Hypothalamus (tissue), 51 donors: Measurements from ENCODE around the gene LRP1B.
A peak's percentile ranks its signal among the peaks of the same experiment; 100 is the strongest.

Experiments
- DNase-seq, 51 donors: peaks; one replicate each; lab custom pipeline; 2025; lab: John Stamatoyannopoulos, UW

LRP1B gene

GRCh38 chr2:141610564-141611175, 520.1 kb downstream of the LRP1B start:
- no peak for DNase-seq

DNA sequence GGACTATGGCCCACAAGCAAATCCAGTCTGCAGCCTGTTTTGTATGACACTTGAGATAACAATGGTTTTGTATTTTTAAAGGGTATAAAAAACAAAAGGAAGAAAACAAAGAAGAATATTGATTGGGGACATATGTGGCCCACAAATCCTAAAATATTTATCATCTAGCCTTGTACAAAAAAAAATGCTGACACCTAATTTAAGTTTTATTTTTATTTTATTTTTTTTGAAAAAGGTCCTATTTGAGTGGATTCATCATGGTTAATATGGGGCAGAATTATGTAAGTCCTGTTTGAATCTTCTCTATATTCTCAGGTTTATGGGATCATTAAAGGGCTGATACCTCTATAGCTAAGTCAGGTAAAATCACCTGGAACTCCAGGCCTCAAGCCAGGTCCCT, 525.7 kb downstream of the LRP1B start:
- DNase-seq = no peak

DNA sequence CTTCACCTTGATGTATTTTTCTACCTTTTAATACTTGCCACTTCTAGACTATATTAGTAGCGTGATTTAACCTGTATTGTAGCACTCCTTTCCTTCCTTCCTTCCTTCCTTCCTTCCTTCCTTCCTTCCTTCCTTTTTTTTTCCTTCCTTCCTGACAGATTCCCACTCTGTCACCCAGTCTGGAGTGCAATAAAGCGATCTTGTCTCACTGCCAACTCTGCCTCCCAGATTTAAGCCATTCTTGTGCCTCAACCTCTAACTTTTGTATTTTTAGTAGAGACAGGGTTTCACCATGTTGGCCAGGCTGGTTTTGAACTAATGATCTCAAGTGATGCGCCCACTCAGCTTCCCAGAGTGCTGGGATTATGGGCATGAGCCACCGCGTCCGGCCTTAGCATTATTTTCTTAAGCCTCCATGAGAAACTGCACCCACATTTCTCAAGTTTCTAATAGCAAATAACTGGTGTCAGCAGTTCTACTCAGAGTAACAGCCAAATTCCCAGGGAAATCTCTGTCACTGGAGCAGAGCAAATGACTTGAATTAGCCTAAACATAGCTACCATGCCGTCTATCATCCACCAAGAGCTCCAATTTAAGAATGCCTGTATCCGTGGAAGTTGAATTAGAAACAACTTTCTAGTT, 529.2 kb downstream of the LRP1B start:
- DNase-seq = no peak

DNA sequence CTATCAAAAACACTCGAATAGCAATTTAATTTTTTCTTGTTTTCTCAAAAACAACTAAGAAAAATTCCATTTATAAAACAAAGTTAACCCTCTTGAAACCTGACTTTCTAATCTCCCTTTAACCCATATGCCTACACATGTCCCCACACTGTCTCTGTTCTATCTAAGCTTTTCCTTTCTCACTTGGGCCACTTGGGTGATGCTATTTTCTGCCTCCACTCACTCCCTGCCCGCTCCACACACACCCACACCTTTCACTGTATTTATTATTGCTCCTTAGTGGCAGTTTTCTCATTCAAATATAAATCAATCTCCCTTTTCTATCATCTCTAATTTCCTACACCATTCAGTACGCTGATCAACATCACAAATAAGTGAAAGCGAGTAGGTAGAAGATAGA, 531.1 kb downstream of the LRP1B start:
- no peak for DNase-seq

DNA sequence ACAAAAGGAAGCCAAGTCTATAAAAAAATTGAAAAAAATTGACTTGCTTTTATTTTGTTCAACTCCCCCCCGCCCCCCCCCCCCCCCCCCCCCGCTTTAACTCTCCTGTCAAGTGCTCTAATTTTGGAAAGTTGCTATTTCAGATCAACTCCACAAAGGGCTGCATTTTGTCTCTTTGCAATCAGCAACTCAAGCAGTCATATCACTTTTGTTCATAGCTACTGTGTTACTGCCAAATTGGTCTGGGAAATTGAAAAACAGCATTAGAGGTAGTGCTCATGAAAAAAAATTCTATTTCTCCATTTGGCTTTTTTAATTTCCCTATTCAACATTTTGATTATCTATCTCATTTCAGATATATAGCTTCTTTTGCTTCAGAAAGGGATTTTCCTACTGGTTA, 531.8 kb downstream of the LRP1B start:
- DNase-seq = no peak

GRCh38 chr2:141595316-141595920, 535.4 kb downstream of the LRP1B start:
- no peak for DNase-seq

- DNase-seq = no peak
These were observed 539.0 kb downstream of the LRP1B start for GRCh38 chr2:141591787-141592186.

GRCh38 chr2:141590620-141591019, 540.2 kb downstream of the LRP1B start:
- DNase-seq = no peak

GRCh38 chr2:141589314-141589713, 541.5 kb downstream of the LRP1B start:
- DNase-seq = no peak

GRCh38 chr2:141586985-141587384, 543.8 kb downstream of the LRP1B start:
- DNase-seq = no peak

GRCh38 chr2:141582213-141582612, 548.6 kb downstream of the LRP1B start:
- no peak for DNase-seq

DNA sequence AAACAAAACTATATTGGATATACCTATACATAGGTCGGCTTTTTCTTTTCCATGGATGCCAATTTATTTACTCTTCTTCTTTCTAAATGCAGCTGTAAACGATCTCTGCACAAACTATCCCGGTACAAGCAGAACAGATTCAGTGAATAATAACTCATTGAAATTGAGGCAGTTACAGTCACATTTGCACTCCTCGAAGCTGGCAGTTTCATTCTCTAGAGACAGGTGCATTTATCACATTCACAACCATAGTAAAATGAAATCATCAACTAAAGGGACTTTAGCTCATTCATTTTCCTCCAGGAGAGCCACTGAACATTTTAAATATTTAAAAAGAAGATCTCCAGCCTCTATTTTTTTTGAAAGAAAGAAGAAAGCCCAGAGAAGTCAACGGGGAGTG, 551.7 kb downstream of the LRP1B start:
- no peak for DNase-seq

- peak in 1 of 51 donors; percentile 6 for DNase-seq
These were observed 560.2 kb downstream of the LRP1B start for GRCh38 chr2:141570474-141571131.

- DNase-seq = no peak
These were observed 560.9 kb downstream of the LRP1B start for GRCh38 chr2:141569941-141570340.

GRCh38 chr2:141565597-141565996, 565.2 kb downstream of the LRP1B start:
- no peak for DNase-seq

DNA sequence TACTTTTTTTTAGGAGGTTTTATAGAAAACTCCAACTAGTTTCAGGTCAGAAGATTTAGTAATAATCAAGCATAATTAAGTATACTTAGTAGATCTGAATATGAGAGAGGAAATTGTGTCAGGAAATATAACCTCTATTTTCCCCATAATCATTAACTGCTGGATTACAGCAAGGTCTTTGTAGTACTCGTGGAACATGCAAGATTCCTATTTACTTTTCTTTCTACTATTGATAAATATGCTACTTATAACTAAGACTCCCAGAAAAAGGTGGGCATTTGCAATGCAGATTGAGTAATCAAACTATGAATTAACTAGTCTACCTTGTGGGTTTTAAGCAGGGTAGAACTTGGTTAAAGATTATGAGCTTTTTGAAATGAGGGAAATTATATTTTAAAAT, 570.1 kb downstream of the LRP1B start:
- no peak for DNase-seq

DNA sequence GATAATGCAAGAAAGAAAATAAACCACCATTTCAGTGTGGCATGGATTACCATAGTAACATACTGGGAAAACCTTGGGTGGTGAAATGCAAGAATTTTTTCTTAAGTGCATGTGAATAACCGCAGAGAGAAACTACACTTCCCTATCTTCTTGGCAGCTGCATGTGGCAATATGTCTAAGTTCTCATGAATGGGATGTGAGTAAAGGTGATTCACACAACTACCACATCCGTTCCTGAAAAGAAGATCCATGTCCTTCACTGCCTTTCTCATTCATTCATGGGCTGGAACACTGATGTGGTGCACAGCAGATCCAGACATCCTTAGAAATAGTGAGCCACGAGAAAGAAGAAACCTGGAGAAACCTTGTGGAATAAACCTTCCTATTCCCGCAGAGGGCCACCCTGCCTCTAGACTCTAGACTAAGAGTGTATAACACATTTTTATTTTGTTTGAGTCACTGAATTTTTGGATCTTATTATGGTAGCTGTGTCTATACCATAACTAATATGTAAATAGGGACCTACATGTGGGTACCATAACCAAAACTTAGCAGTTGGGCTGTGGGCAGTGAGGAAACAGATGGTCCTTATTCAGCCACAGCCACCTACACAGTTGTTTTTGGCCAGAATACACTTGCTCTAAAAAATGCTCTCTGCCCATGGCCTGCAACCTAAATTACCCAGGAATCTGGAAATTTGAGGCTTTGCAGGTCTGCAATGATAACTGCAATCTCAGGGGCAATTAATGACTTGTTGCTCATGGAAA, 573.3 kb downstream of the LRP1B start:
- no peak for DNase-seq

DNA sequence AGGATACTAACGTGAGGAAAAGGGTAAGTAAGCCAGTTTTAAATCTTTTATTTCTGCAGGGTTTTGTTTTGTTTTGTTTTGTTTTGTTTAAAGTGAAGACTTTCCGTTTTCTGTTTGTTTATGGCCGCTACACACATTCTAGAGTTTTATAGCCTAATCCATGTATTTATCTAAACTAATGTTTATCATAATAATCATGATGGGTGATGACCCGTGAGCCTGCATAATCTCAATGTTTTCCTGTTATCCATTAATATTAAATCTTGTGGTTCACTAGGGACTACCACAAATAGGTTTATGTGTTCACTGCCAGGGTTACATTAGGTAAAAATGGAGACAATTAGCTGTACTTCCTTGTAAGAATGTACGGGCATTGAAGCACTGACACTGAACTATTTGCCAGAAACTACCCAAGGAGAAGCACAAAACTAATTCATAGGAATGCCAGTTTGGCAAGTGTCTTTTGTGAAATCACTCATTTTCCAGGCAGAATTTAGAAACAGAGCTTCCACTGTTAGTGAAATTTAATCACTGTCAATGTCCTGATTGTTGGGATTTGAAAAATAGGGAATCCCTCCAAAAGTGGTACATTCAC, 574.8 kb downstream of the LRP1B start:
- DNase-seq = peak in 2 of 51 donors; percentile 41 to 55

- DNase-seq = peak in 12 of 51 donors; percentile 1 to 55 (median 22)
These were observed 576.0 kb downstream of the LRP1B start for GRCh38 chr2:141554810-141555209.

- DNase-seq = peak in 7 of 51 donors; percentile 8 to 59 (median 26)
These were observed 596.0 kb downstream of the LRP1B start for GRCh38 chr2:141534666-141535362.
